Parathyroid adenoma (tissue), 2 donors: ENCODE data around the gene TBCE.

Experiments used
- H2AFZ ChIP-seq: fragments of 300-600 bp; sonication (generic); one replicate; pipeline ENCODE4 v1.7.0; 2017; ENCODE audit warnings: antibody characterized with exemption, mild to moderate bottlenecking
- H3K27ac ChIP-seq: fragments of 300-600 bp; sonication (generic); one replicate; pipeline ENCODE4 v1.7.0; 2017
- H3K27me3 ChIP-seq: fragments of 300-600 bp; sonication (generic); one replicate; pipeline ENCODE4 v1.7.0; 2017; ENCODE audit warnings: low read length; ENCODE audit not compliant: control insufficient read depth, insufficient read depth
- H3K36me3 ChIP-seq: fragments of 300-600 bp; sonication (generic); one replicate; pipeline ENCODE4 v1.7.0; 2017; ENCODE audit warnings: low read length; ENCODE audit not compliant: control insufficient read depth, insufficient read depth
- H3K4me1 ChIP-seq: fragments of 300-600 bp; sonication (generic); one replicate; pipeline ENCODE4 v1.7.0; 2017; ENCODE audit warnings: control low read depth
- H3K4me2 ChIP-seq: fragments of 300-600 bp; sonication (generic); one replicate; pipeline ENCODE4 v1.7.0; 2017; ENCODE audit warnings: low read length
- H3K4me3 ChIP-seq: fragments of 300-600 bp; sonication (generic); one replicate; pipeline ENCODE4 v1.7.0; 2017; ENCODE audit warnings: low read depth, low read length
- H3K79me2 ChIP-seq: fragments of 300-600 bp; sonication (generic); one replicate; pipeline ENCODE4 v1.7.0; 2017; ENCODE audit warnings: control low read depth
- H3K9ac ChIP-seq: fragments of 300-600 bp; sonication (generic); one replicate; pipeline ENCODE4 v1.7.0; 2017; ENCODE audit warnings: mild to moderate bottlenecking
- H3K9me3 ChIP-seq: fragments of 300-600 bp; sonication (generic); one replicate; pipeline ENCODE4 v1.7.0; 2017; ENCODE audit warnings: low read length; ENCODE audit not compliant: control insufficient read depth
- TF ChIP-seq, protein P1 (sequence below): fragments of 300-600 bp; sonication (generic); IDR thresholded peaks from one replicate; pipeline ENCODE4 v1.7.0; 2017; ENCODE audit warnings: antibody characterized with exemption, mild to moderate bottlenecking
- donor health status: primary hyperparathyroidism.

Gene TBCE, protein sequence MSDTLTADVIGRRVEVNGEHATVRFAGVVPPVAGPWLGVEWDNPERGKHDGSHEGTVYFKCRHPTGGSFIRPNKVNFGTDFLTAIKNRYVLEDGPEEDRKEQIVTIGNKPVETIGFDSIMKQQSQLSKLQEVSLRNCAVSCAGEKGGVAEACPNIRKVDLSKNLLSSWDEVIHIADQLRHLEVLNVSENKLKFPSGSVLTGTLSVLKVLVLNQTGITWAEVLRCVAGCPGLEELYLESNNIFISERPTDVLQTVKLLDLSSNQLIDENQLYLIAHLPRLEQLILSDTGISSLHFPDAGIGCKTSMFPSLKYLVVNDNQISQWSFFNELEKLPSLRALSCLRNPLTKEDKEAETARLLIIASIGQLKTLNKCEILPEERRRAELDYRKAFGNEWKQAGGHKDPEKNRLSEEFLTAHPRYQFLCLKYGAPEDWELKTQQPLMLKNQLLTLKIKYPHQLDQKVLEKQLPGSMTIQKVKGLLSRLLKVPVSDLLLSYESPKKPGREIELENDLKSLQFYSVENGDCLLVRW

DNA sequence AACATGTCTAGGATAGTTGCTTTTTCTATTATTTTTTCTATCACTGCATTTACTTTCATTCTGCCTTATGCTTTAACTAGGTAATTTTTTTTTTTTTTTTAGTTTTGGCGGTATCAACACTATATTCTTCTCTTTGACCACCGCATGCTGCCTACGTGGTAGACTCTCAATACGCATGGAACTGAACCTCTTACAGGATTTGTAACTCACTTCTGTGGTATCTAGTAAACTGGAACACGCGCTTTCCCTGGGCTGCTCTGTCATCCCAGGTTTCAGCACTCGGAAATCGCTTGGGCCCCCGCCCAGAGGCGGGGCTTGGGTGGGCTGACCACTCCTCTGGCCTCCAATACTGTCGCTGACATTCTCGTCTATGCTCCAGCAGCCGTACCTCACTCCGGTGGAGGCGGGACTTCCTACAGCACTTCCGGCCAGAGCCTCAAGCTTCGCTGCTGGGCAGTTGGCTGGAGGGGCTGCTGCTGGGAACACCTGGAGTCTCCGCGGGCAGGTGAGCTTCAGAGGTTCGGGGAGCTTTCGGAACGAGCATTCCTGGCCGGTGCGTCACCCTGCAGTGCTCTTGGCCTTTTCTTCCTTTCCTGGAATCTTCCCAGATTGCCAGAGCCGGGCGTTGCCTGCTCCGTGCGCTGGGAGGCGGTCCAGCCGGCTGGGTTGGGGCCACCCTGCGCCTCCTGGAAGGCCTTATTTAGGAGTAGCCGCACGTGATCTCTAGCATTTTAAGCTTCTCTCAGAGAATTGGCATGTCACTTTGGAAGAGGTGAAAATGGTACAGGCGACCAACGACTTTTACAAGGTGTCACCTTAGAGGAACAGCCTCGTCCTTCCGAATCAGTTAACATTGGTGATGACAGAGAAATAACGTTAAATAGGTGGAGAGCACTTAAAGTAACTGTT lies at the start of gene TBCE:
TSS of gene TBCE (plus strand) at position 428 of the 909 bp plus-strand sequence. CDS start 12,623 bp downstream, outside the sequence.
- TF ChIP-seq, protein P1, sequence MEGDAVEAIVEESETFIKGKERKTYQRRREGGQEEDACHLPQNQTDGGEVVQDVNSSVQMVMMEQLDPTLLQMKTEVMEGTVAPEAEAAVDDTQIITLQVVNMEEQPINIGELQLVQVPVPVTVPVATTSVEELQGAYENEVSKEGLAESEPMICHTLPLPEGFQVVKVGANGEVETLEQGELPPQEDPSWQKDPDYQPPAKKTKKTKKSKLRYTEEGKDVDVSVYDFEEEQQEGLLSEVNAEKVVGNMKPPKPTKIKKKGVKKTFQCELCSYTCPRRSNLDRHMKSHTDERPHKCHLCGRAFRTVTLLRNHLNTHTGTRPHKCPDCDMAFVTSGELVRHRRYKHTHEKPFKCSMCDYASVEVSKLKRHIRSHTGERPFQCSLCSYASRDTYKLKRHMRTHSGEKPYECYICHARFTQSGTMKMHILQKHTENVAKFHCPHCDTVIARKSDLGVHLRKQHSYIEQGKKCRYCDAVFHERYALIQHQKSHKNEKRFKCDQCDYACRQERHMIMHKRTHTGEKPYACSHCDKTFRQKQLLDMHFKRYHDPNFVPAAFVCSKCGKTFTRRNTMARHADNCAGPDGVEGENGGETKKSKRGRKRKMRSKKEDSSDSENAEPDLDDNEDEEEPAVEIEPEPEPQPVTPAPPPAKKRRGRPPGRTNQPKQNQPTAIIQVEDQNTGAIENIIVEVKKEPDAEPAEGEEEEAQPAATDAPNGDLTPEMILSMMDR, result no peak
- Histone ChIP-seq H3K4me2 (peak within 1 kb of the TSS; percentile 85), H3K27ac (peak within 1 kb of the TSS; percentile 43), H3K36me3 (no peaks in the 10 kb centered on the region), H3K4me1 (no peaks in the 10 kb centered on the region), H3K9ac (no peak within 1 kb of the TSS), H3K27me3 (no peaks in the 10 kb centered on the region), H3K79me2 (peaks cover 14% of the 10 kb centered on the region), H3K9me3 (no peaks in the 10 kb centered on the region), H2AFZ (peak within 1 kb of the TSS; percentile 68), H3K4me3 (peak within 1 kb of the TSS; percentile 78)

DNA sequence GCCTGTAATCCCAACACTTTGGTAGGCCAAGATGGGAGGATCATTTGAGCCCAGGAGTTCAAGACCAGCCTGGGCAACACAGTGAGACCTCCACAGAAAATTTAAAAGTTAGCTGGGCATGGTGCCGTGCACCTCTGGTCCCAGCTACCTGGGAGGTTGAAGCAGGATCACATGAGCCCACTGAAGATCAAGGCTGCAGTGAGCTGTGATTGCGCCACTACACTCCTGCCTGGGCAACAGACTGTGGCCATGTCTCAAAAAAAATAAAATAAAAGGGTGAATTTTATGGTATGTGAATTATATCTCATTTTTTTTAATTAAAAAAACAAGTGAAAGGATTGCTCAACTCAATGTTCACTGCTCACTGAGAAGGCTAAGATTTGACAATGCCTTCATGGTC lies 48.0 kb upstream of the TBCE start:
- H3K79me2 ChIP-seq, result peaks cover 48% of the 10 kb centered on the region
- no peak overlapping the region for H2AFZ ChIP-seq
- H3K27ac ChIP-seq, result no peak overlapping the region
- no peaks in the 10 kb centered on the region for H3K9me3 ChIP-seq
- H3K4me1 ChIP-seq, result no peaks in the 10 kb centered on the region
- no peak overlapping the region for H3K9ac ChIP-seq
- no peaks in the 10 kb centered on the region for H3K27me3 ChIP-seq
- TF ChIP-seq, protein P1, result no peak
- H3K36me3 ChIP-seq, result no peaks in the 10 kb centered on the region
- no peak overlapping the region for H3K4me3 ChIP-seq
- no peak overlapping the region for H3K4me2 ChIP-seq

DNA sequence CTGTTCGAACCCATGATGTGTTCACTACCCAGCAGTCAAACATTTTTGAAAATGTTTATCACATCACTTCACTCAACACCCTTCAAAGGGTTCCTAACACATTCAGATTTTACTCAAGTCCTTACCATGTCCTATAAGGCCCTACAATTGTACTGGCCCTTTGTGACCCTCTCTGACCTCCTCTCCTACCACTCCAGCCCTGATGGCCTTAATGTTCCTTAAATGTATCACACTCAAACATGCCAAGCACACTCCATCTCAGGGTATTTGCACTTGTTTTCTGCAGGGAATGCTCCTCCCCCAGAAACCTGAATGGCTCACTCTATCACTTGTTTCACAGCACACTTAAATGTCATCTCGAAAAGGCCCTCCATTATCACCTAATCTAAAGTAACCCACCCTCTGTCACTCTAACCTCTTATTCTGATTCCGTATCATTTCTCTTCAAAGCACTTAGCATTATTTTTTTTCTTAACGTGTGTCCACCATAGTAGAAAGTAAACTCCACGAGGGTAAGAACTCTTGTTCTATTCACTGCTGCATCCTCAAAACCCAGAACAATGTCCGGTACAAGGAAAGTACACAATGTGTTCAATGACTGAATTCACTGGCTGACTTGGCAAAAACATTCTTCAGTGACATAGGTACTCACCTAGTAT lies 46.6 kb upstream of the TBCE start:
- Histone ChIP-seq H3K4me1 (peaks cover 2% of the 10 kb centered on the region), H3K4me2 (no peak overlapping the region), H3K27ac (no peak overlapping the region), H3K27me3 (no peaks in the 10 kb centered on the region), H3K9ac (no peak overlapping the region), H3K9me3 (no peaks in the 10 kb centered on the region), H3K79me2 (peaks cover 50% of the 10 kb centered on the region), H3K36me3 (no peaks in the 10 kb centered on the region), H3K4me3 (no peak overlapping the region), H2AFZ (no peak overlapping the region)
- TF ChIP-seq, protein P1, result no peak

DNA sequence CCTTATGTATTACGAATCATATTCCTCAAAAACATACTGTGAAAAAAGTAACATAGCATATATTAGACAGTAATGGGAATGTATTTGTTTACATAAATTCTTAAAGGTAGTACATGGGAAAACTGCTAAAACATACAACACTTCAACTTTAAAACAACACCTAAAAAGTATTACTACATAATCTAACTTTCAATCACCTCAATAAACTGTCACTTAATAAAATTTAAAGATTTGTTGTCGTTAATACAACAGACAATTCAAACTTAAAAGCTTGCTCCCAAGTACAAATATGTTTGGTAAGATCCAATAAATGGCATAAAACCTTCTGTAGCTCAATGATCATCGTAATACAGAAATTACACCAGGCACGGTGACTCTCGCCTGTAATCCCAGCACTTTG lies 42.9 kb upstream of the TBCE start:
- Histone ChIP-seq H3K4me3 (no peak overlapping the region), H3K27me3 (no peaks in the 10 kb centered on the region), H3K4me2 (no peak overlapping the region), H3K36me3 (no peaks in the 10 kb centered on the region), H2AFZ (no peak overlapping the region), H3K4me1 (peaks cover 3% of the 10 kb centered on the region), H3K27ac (no peak overlapping the region), H3K9me3 (no peaks in the 10 kb centered on the region), H3K79me2 (peaks cover 47% of the 10 kb centered on the region), H3K9ac (no peak overlapping the region)
- TF ChIP-seq, protein P1, result no peak
